Measurements from ENCODE around the gene NKX2-1. TPM values are rescaled to one million over a fixed set of nuclear protein-coding genes. Genes with fewer than 3 reads are reported as not detected.
"Not testable (repeated sequence)": the region's sequence is repeated elsewhere in the genome, so short reads cannot be mapped to it uniquely, and the experiment has no call there.

NKX2-1 gene
- total and polyA plus RNA-seq, 4 experiments from 2014 or later = not detected

GRCh38 chr14:36478782-36479181, 41.2 kb downstream of the NKX2-1 start:
- Mint-ChIP-seq H3K4me3 (no peak overlapping the region), H3K9me3 (peaks cover 0 to 3% (median 0%) of the 10 kb centered on the region in 8 donors), H3K4me1 (peaks cover 0 to 2% (median 0%) of the 10 kb centered on the region in 4 donors), H3K27ac (no peak overlapping the region), H3K36me3 (no peaks in the 10 kb centered on the region), H3K27me3 (peaks cover 2 to 5% of the 10 kb centered on the region in 2 donors)
- Histone ChIP-seq H3K27me3 (ENCODE audit: insufficient read depth, low read length) (no peaks in the 10 kb centered on the region), H3K4me1 (ENCODE audit: insufficient read depth, low read length) (no peaks in the 10 kb centered on the region), H3K36me3 (ENCODE audit: insufficient read depth, low read length) (no peaks in the 10 kb centered on the region), H3K4me3 (ENCODE audit: low read length in 2 of 2) (no peak overlapping the region), H3K27ac (ENCODE audit: low read depth, low read length) (no peak overlapping the region), H3K9me3 (ENCODE audit: control insufficient read depth in 1 of 2, low read length in 2 of 2) (no peaks in the 10 kb centered on the region)
- ChIA-PET POLR2A (ENCODE audit: partially characterized antibody) (no interaction called here), CTCF (ENCODE audit: partially characterized antibody) (no interaction called here)
- no peak for DNase-seq
- intact Hi-C loops (cut with micrococcal nuclease) = no loop called here

GRCh38 chr14:36477266-36477665, 42.8 kb downstream of the NKX2-1 start:
- no peaks in the 10 kb centered on the region for H3K27me3 ChIP-seq (ENCODE audit: insufficient read depth, low read length)
- intact Hi-C loops (cut with micrococcal nuclease) = no loop called here
- Mint-ChIP-seq H3K4me3 (no peak overlapping the region), H3K27me3 (peaks cover 2 to 4% of the 10 kb centered on the region in 2 donors), H3K4me1 (peaks cover 0 to 2% (median 0%) of the 10 kb centered on the region in 4 donors), H3K9me3 (peaks cover 0 to 3% (median 0%) of the 10 kb centered on the region in 8 donors), H3K36me3 (no peaks in the 10 kb centered on the region), H3K27ac (no peak overlapping the region)
- ChIA-PET POLR2A (ENCODE audit: partially characterized antibody) (no interaction called here), CTCF (ENCODE audit: partially characterized antibody) (no interaction called here)
- no peak for DNase-seq
- H3K9me3 ChIP-seq (ENCODE audit: control insufficient read depth in 1 of 2, low read length in 2 of 2) = no peaks in the 10 kb centered on the region
- H3K4me1 ChIP-seq (ENCODE audit: insufficient read depth, low read length) = no peaks in the 10 kb centered on the region
- H3K27ac ChIP-seq (ENCODE audit: low read depth, low read length) = no peak overlapping the region
- H3K36me3 ChIP-seq (ENCODE audit: insufficient read depth, low read length) = no peaks in the 10 kb centered on the region
- H3K4me3 ChIP-seq (ENCODE audit: low read length in 2 of 2) = no peak overlapping the region

- H3K27ac Mint-ChIP-seq; CTCF ChIA-PET (ENCODE audit: partially characterized antibody); H3K27me3 ChIP-seq (ENCODE audit: insufficient read depth, low read length); intact Hi-C loops (cut with micrococcal nuclease); H3K4me3 Mint-ChIP-seq; DNase-seq; H3K27me3 Mint-ChIP-seq; H3K4me3 ChIP-seq (ENCODE audit: low read length in 2 of 2); H3K27ac ChIP-seq (ENCODE audit: low read depth, low read length); POLR2A ChIA-PET (ENCODE audit: partially characterized antibody); H3K4me1 ChIP-seq (ENCODE audit: insufficient read depth, low read length); H3K9me3 Mint-ChIP-seq; H3K36me3 ChIP-seq (ENCODE audit: insufficient read depth, low read length); H3K36me3 Mint-ChIP-seq; H3K9me3 ChIP-seq (ENCODE audit: control insufficient read depth in 1 of 2, low read length in 2 of 2); H3K4me1 Mint-ChIP-seq: not testable (repeated sequence)
Observed at GRCh38 chr14:36476061-36476460, 44.0 kb downstream of the NKX2-1 start.

GRCh38 chr14:36474593-36474992, 45.4 kb downstream of the NKX2-1 start:
- H3K4me1 Mint-ChIP-seq = peaks cover 0 to 2% (median 0%) of the 10 kb centered on the region in 4 donors
- no peaks in the 10 kb centered on the region for H3K4me1 ChIP-seq (ENCODE audit: insufficient read depth, low read length)
- H3K4me3 Mint-ChIP-seq = no peak overlapping the region
- peaks cover 0 to 3% (median 0%) of the 10 kb centered on the region in 8 donors for H3K9me3 Mint-ChIP-seq
- POLR2A ChIA-PET (ENCODE audit: partially characterized antibody) = no interaction called here
- H3K27me3 Mint-ChIP-seq = peaks cover 4 to 6% of the 10 kb centered on the region in 2 donors
- H3K9me3 ChIP-seq (ENCODE audit: control insufficient read depth in 1 of 2, low read length in 2 of 2) = no peaks in the 10 kb centered on the region
- H3K36me3 Mint-ChIP-seq = no peaks in the 10 kb centered on the region
- CTCF ChIA-PET (ENCODE audit: partially characterized antibody) = no interaction called here
- no peak overlapping the region for H3K27ac Mint-ChIP-seq
- no peak for DNase-seq
- H3K27me3 ChIP-seq (ENCODE audit: insufficient read depth, low read length) = no peaks in the 10 kb centered on the region
- H3K4me3 ChIP-seq (ENCODE audit: low read length in 2 of 2) = no peak overlapping the region
- intact Hi-C loops (cut with micrococcal nuclease) = no loop called here
- H3K27ac ChIP-seq (ENCODE audit: low read depth, low read length) = no peak overlapping the region
- no peaks in the 10 kb centered on the region for H3K36me3 ChIP-seq (ENCODE audit: insufficient read depth, low read length)

- Mint-ChIP-seq H3K4me3 (no peak overlapping the region), H3K4me1 (no peaks in the 10 kb centered on the region), H3K27ac (no peak overlapping the region), H3K27me3 (peaks cover 4 to 5% of the 10 kb centered on the region in 2 donors), H3K9me3 (peaks cover 0 to 3% (median 0%) of the 10 kb centered on the region in 8 donors), H3K36me3 (no peaks in the 10 kb centered on the region)
- H3K36me3 ChIP-seq (ENCODE audit: insufficient read depth, low read length) = no peaks in the 10 kb centered on the region
- no peak for DNase-seq
- no peaks in the 10 kb centered on the region for H3K9me3 ChIP-seq (ENCODE audit: control insufficient read depth in 1 of 2, low read length in 2 of 2)
- ChIA-PET CTCF (ENCODE audit: partially characterized antibody) (no interaction called here), POLR2A (ENCODE audit: partially characterized antibody) (no interaction called here)
- H3K27me3 ChIP-seq (ENCODE audit: insufficient read depth, low read length) = no peaks in the 10 kb centered on the region
- intact Hi-C loops (cut with micrococcal nuclease) = no loop called here
- no peak overlapping the region for H3K4me3 ChIP-seq (ENCODE audit: low read length in 2 of 2)
- no peaks in the 10 kb centered on the region for H3K4me1 ChIP-seq (ENCODE audit: insufficient read depth, low read length)
- no peak overlapping the region for H3K27ac ChIP-seq (ENCODE audit: low read depth, low read length)
Observed at GRCh38 chr14:36471431-36471830, 48.6 kb downstream of the NKX2-1 start.

GRCh38 chr14:36467332-36467731, 52.7 kb downstream of the NKX2-1 start:
- Mint-ChIP-seq H3K36me3 (no peaks in the 10 kb centered on the region), H3K27ac (no peak overlapping the region), H3K4me1 (no peaks in the 10 kb centered on the region), H3K9me3 (peaks cover 0 to 2% (median 0%) of the 10 kb centered on the region in 8 donors), H3K27me3 (peaks cover 0 to 9% of the 10 kb centered on the region in 2 donors), H3K4me3 (no peak overlapping the region)
- no peaks in the 10 kb centered on the region for H3K36me3 ChIP-seq (ENCODE audit: insufficient read depth, low read length)
- no peak overlapping the region for H3K27ac ChIP-seq (ENCODE audit: low read depth, low read length)
- H3K4me1 ChIP-seq (ENCODE audit: insufficient read depth, low read length) = no peaks in the 10 kb centered on the region
- DNase-seq = no peak
- no peaks in the 10 kb centered on the region for H3K27me3 ChIP-seq (ENCODE audit: insufficient read depth, low read length)
- ChIA-PET POLR2A (ENCODE audit: partially characterized antibody) (interaction anchor here (0.7 kb wide), 2 partner anchors 37 to 1064 kb away, joined by 3 read pairs; no protein-coding TSS in a partner anchor), CTCF (ENCODE audit: partially characterized antibody) (no interaction called here)
- no peak overlapping the region for H3K4me3 ChIP-seq (ENCODE audit: low read length in 2 of 2)
- no peaks in the 10 kb centered on the region for H3K9me3 ChIP-seq (ENCODE audit: control insufficient read depth in 1 of 2, low read length in 2 of 2)
- intact Hi-C loops (cut with micrococcal nuclease) = no loop called here

Other genes with a start within 250 kb of the NKX2-1 start
- 10 to 100 TPM; 16.7 to 25.6 TPM for gene MBIP, start 199.6 kb downstream of the NKX2-1 start, total RNA-seq
- 10 to 100 TPM; 19.7 to 19.8 TPM for gene MBIP, start 199.6 kb downstream of the NKX2-1 start, polyA plus RNA-seq
- not detected for gene NKX2-8, start 62.4 kb upstream of the NKX2-1 start, total RNA-seq
- not detected for gene NKX2-8, start 62.4 kb upstream of the NKX2-1 start, polyA plus RNA-seq
- gene PAX9, start 141.6 kb upstream of the NKX2-1 start, total RNA-seq = not detected
- gene PAX9, start 141.6 kb upstream of the NKX2-1 start, polyA plus RNA-seq = under 1 TPM in 1 of 2 donors, not detected in 1; 0.03 TPM

Data from CD4-positive, alpha-beta memory T cell (primary cell).